ENCODE results near the gene MAP10. TPM values are rescaled to one million over a fixed set of nuclear protein-coding genes. Genes with fewer than 3 reads are reported as not detected.

The MAP10 gene
- total RNA-seq, 1 experiment from 2014 or later: 1.5 TPM

- no peak for ATAC-seq
- no TSS peak for BruUV-seq (replicated peaks)
These were observed 39.7 kb upstream of the MAP10 start for GRCh38 chr1:232765542-232765941.

GRCh38 chr1:232766241-232766890 lies 38.9 kb upstream of the MAP10 start:
- ChIA-PET CTCF (no interaction called here), POLR2A (no interaction called here)
- no peaks in the 10 kb centered on the region for H3K27me3 ChIP-seq (ENCODE audit: control insufficient read depth, insufficient read depth, low read length)
- in situ Hi-C loops (cut with HindIII; ENCODE audit: low pct_unique_long_range_greater_than_20kb, low sequenced_read_pairs) (no loop called here), intact Hi-C loops (cut with micrococcal nuclease; ENCODE audit: unreplicated experiment) (no loop called here)
- no peak for ATAC-seq
- TF ChIP-seq CTCF (IDR thresholded peaks at IDR 0.05) (no peak), POLR2AphosphoS5 (IDR thresholded peaks at IDR 0.05; ENCODE audit: low read depth, low read length) (no peak), REST (IDR thresholded peaks at IDR 0.05; ENCODE audit: insufficient read depth in 1 of 2, low read depth in 2 of 2, low read length in 1 of 2) (no peak), TCF7L2 (IDR thresholded peaks at IDR 0.05; ENCODE audit: low read depth, low read length) (no peak), SIN3A (IDR thresholded peaks at IDR 0.05; ENCODE audit: borderline replicate concordance, insufficient read depth, low read depth, low read length) (no peak)
- no peaks in the 10 kb centered on the region for H3K9me3 ChIP-seq (ENCODE audit: control insufficient read depth, insufficient read depth, low read depth, low read length)
- no peaks in the 10 kb centered on the region for H3K4me1 ChIP-seq (ENCODE audit: control insufficient read depth, insufficient read depth, low read length)
- DNase-seq (ENCODE audit: low read depth, low spot score): no peak
- no peaks in the 10 kb centered on the region for H3K36me3 ChIP-seq (ENCODE audit: control insufficient read depth, insufficient read depth, low read length)
- H3K4me3 ChIP-seq (ENCODE audit: low read depth in 2 of 2, low read length in 2 of 2): no peak overlapping the region
- BruUV-seq (replicated peaks): no TSS peak
- no peak overlapping the region for H3K27ac ChIP-seq (ENCODE audit: low read length)

More at GRCh38 chr1:232765542-232765941, 39.7 kb upstream of the MAP10 start:
- no peak overlapping the region for H3K4me3 ChIP-seq (ENCODE audit: low read depth in 2 of 2, low read length in 2 of 2)
- no peaks in the 10 kb centered on the region for H3K36me3 ChIP-seq (ENCODE audit: control insufficient read depth, insufficient read depth, low read length)
- H3K4me1 ChIP-seq (ENCODE audit: control insufficient read depth, insufficient read depth, low read length): no peaks in the 10 kb centered on the region
- TF ChIP-seq TCF7L2 (IDR thresholded peaks at IDR 0.05; ENCODE audit: low read depth, low read length): no peak
- TF ChIP-seq SIN3A (IDR thresholded peaks at IDR 0.05; ENCODE audit: borderline replicate concordance, insufficient read depth, low read depth, low read length): no peak
- no peaks in the 10 kb centered on the region for H3K9me3 ChIP-seq (ENCODE audit: control insufficient read depth, insufficient read depth, low read depth, low read length)
- in situ Hi-C loops (cut with HindIII; ENCODE audit: low pct_unique_long_range_greater_than_20kb, low sequenced_read_pairs): no loop called here
- POLR2A ChIA-PET: no interaction called here
- H3K27me3 ChIP-seq (ENCODE audit: control insufficient read depth, insufficient read depth, low read length): no peaks in the 10 kb centered on the region
- no peak overlapping the region for H3K27ac ChIP-seq (ENCODE audit: low read length)
- DNase-seq (ENCODE audit: low read depth, low spot score): no peak
- intact Hi-C loops (cut with micrococcal nuclease; ENCODE audit: unreplicated experiment): no loop called here
- CTCF ChIA-PET: no interaction called here

GRCh38 chr1:232766904-232767303 lies 38.3 kb upstream of the MAP10 start:
- Histone ChIP-seq H3K9me3 (ENCODE audit: control insufficient read depth, insufficient read depth, low read depth, low read length) (no peaks in the 10 kb centered on the region), H3K27ac (ENCODE audit: low read length) (no peak overlapping the region), H3K27me3 (ENCODE audit: control insufficient read depth, insufficient read depth, low read length) (no peaks in the 10 kb centered on the region), H3K4me3 (ENCODE audit: low read depth in 2 of 2, low read length in 2 of 2) (no peak overlapping the region), H3K36me3 (ENCODE audit: control insufficient read depth, insufficient read depth, low read length) (no peaks in the 10 kb centered on the region), H3K4me1 (ENCODE audit: control insufficient read depth, insufficient read depth, low read length) (no peaks in the 10 kb centered on the region)
- in situ Hi-C loops (cut with HindIII; ENCODE audit: low pct_unique_long_range_greater_than_20kb, low sequenced_read_pairs): no loop called here
- POLR2A ChIA-PET: no interaction called here
- intact Hi-C loops (cut with micrococcal nuclease; ENCODE audit: unreplicated experiment): no loop called here
- no peak for TF ChIP-seq POLR2AphosphoS5 (IDR thresholded peaks at IDR 0.05; ENCODE audit: low read depth, low read length)
- CTCF ChIA-PET: no interaction called here
- no peak for DNase-seq (ENCODE audit: low read depth, low spot score)
- ATAC-seq: no peak
- BruUV-seq (replicated peaks): no TSS peak

Measured in Panc1 (cell line).